GM18858 (cell line): ENCODE data around the gene COL28A1.
"Not testable (repeated sequence)": the region's sequence is repeated elsewhere in the genome, so short reads cannot be mapped to it uniquely, and the experiment has no call there.

Experiments used
- ATAC-seq: cut with Tn5 transposase; IDR thresholded peaks from one replicate; pipeline ENCODE4 v1.9.1; 2021; ENCODE audit not compliant: unreplicated experiment

The COL28A1 gene

DNA sequence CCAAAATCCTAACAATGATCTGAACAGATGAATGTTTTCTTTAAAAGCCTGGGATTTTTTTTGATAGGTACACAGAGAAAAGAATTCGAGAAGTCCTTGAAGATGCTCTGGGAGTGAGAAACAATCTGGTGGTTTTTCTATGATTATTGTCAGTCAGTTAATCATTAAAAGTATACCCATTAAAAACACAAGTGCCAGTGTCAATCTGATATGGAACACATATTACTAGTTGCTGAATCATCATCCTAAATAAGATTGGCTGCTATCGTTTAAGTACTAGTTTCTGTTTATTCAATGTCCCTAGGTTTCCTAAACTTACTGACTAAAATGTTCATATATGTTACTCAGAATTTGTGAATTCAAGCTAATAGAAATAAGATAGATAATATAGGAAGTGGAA is 16.1 kb downstream of the COL28A1 start:
- ATAC-seq: no peak

DNA sequence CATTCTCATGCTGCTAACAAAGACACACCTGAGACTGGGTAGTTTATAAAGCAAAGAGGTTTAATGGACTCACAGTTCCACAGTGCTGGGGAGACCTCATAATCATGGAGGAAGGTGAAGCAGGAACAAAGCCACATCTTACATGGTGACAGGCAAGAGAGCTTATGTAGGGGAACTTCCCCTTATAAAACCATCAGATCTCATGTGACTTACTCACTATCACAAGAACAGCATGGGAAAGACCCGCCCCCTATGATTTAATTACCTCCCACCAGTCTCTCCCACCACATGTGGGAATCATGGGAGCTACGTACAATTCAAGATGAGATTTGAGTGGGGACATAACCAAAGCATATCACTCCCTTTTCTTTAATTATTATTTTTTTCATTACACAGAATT is 16.6 kb downstream of the COL28A1 start:
- ATAC-seq: no peak

DNA sequence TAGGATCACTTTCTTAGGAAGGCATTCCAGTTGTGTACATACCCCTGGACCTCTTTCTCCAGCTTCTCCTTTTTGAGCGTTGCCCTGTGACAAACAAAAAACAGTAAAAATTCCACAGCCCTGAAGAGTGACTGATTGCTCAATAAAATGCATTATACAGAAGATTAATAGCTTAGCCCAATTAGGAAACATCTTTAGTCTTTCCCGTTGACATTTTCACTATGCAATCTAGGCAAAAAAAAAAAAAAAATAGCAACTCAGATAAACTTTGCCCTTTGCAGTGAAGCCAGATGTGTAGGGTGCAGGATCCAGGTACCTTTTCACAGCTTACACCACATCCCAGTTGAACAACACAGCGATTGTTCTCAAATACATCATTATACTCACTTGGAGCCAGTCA is 17.9 kb downstream of the COL28A1 start:
- no peak for ATAC-seq

DNA sequence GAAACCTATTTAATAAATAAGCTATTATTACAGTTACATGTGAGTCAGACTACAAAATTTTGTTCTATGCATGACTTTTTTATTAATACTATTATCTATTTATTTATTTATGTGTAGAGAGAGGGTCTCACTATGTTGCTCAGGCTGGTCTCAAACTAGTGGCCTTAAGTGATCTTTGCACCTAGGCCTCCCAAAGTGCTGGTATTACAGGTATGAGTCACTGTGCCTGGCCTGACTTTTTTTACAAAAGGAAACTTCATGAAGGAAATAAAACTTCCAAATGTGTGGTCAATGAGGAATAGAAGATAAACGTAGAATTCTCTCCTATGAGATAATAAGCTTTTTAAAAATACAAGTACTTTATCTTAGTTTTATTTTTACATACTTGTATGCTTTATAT is 19.0 kb downstream of the COL28A1 start:
- ATAC-seq: no peak

DNA sequence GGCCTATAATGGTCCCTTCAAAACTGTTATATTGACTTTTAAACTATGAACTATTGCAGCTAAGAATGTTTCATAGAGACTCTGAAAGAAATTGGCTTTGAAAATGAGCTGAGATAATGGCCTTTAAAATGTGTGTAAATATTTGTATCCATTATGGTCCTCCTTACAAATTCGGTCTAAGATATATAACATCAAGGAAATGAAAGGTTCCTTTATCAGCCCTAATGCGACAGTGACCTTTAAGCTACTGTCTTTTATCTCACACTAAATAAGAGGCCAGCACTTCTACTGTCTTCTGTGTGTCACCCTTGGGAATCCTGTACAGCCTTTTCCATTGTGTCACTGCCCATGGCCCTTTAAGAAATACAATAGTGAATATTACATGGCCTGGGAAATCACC is 19.5 kb downstream of the COL28A1 start:
- ATAC-seq: no peak

DNA sequence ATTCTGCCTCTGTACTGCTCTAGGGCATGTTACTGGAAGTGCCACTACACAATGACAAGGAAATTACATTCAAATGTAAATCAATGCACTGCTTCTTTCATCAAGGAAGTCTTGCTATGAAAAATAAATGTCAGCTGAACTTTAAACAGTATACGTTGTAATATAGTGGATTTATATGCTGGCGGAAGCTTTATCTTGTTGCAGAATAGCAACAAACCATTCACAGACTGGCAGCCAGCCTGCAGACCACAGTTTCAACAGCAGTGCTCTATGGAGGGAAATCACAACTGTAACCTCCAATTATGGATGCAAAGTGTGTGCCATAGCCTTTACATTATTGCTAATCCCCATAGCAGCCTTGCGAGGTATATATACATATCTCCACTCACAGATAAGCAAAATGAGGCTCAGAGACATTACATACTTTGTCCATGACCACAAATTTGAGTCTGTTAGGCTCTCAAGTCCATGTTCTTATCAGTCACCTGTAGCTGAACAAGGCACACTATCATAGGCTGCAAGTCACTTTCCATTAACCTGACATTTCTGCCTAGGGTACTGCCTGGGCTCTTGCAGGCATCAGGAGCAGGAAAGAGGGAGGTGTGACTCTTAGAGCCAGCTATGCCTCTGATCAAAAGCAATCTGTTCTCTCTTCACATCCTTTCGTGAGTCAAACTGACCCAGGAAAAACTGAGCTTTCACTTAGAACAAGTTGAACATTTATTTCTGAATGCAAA is 22.6 kb downstream of the COL28A1 start:
- no peak for ATAC-seq

DNA sequence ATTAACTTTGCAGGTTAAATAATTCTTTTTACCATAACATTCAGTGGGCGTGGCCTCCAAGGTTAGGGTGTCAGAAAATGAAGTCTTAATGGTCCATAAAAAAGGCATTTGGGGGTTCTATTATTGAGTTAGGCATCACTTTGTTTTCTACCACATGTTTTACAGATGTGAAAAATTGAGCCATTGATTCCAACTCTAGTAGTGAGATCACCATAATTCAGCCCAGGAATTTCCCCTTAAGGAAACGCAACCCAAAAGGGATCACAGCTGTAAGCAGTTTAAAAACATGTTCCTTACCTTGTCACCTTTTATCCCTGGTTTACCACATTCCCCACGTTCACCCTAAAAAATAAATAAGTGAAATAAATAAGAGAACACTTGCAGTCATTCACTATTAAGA is 24.9 kb downstream of the COL28A1 start:
- no peak for ATAC-seq

DNA sequence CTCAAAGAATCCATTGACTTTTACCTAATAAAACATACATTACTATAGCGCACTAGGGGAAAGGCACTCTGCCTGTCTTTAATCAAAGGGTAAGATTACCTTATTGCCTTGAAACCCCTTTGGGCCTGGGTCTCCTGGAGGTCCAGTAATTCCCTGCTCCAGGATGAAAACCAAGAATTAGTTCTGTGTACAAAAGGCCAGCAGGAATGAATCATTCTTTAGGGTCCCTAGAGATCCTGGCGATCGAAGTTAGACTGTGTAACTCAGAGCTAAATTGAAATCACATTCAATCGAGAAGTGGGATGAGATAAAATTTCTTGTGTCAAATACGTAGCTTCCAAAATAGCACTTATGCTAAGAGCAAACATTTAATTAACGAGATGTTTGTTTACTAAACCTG is 29.8 kb downstream of the COL28A1 start:
- no peak for ATAC-seq

DNA sequence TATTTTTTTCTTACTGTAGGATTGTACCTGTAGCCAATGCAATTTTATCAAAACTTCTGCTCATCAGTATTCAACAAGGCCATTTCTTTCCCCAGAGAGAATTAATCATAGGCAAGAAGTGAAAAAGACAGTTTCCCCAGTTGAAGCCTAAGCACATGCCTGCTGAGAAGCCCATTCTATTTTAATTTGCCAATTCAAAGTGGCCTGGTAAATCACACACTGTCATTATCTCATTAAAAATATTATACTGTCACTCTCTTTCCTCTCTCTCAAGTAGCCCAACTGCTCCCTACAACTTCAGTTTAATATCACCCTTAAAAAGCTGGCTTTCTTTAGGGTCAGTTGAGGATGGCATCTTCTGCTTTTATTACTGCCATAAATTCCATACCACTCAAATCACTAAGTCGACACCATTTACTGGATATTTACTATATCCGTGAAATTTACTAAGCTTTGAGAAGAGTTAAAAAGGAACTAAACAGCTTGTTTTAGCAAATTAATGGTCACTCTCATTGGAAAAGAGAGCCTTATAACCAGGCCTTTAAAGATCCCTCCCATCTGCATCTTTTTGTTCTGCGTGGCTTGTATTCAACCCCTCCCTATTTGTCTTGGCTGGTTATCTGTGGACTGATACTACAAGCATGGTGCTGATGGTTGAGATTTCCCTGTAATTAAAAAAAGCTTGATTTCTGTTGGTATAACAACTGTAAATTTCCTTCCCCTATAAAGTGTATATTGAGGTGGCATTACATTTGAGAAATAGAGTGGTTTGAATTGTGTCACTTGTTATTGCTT is 30.6 kb downstream of the COL28A1 start:
- ATAC-seq: no peak

DNA sequence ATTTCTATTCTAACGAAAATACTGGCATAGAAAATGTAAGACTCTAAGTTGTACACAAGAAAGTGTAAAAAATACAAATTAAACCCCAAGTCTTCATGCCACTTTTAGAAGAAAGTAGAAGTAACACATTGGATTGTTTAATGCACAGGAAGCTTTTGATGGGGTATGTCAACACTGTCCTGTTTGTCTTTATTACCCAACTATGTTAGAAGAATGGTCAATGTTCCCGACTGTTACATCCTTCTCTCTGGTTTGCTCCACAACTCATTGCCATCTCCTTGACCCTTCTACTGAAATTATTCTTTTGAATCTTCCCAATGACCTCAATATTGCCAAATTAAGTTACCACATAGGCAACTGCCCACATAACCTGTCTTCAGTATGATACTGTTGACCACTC is 35.8 kb downstream of the COL28A1 start:
- ATAC-seq: no peak

DNA sequence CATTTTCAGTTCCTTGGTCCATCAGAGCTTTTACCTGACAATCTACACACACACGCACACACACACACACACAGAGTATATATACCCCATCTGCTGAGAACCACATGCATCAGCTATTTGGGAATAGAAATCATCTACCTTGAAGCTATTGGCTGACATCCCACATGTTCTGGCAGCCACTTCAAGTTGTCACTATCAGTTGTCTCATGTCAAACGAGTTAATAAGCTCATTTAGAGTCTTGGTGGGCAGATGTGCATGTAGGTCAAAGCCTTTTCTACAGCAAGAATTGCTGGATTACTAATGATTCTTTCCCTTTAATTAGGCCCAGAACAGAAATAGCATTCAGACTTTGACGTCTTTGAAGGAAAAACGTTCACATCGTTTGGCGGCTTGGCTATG is 36.8 kb downstream of the COL28A1 start:
- ATAC-seq: no peak

DNA sequence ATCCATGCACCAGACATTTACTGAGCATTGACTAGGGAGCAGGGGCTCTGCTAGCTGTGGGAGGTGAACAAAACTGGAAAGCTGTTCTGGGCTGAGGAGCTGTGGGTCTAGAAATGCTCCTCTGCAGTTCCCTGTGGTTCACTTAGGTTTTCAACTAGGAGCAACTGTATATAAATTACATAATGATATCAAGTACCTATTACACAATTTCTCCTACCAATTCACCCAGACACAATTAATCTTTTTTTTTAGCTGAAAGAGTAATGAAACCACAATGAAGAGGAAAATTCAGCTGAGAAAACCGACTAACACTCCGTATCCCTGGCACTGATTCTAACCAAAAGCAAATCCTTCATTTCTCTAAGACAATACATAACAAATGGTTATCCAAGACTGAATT is 39.4 kb downstream of the COL28A1 start:
- ATAC-seq: no peak

DNA sequence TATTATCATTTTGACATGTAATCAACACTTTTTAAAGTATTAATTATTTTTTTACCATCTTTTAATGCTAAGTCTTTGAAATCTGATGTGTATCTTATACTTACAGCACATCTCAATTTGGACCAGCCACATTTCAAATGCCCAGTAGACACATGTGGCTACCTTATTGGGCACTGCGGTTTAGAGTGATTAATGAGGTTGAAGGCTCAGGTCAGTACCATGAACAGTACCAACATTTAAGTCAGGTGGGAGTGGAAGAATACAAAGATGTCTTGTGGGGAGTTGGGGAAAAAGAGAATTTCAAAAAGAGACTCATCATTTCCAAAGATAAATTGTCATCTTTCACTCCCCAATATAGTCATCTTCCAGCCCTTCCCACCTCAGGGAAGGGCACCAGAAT is 40.5 kb downstream of the COL28A1 start:
- no peak for ATAC-seq

DNA sequence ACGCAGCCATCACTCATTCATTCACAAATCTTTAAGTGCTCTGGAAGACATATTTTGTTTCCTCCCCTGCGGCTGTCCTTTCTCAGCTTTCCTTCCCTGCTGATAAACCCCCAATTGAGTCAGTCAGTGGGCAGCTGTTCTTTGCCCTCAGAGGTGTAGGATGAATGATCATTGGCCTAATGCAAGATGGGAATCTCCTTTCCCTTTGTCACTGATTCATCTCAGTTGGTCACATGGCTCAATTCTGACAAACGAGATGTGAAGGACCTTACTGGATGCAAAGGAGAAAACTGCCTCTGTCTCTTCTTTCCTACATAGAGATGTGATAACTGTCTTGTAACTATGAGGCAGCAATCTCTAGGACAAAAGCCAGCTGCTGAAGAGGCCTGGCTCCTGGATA is 44.6 kb downstream of the COL28A1 start:
- ATAC-seq: no peak

DNA sequence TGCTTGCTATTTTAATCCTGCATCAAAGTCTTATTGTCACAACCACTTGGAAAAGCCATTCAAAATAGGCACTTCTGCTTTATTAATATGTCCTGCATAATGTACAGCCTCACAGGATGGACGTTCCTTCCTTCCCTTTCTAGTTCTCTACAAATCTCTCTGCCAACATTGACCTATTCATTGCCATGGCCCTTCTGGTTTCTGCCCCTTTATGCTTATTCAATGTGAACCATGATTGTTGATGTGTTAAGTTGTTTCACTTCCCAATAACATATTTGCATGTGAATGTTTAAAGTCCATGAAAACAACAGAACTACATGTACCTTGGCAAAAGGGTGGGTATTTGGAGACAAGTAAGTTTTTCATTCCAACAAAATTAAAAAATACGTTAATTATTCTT is 45.7 kb downstream of the COL28A1 start:
- no peak for ATAC-seq

DNA sequence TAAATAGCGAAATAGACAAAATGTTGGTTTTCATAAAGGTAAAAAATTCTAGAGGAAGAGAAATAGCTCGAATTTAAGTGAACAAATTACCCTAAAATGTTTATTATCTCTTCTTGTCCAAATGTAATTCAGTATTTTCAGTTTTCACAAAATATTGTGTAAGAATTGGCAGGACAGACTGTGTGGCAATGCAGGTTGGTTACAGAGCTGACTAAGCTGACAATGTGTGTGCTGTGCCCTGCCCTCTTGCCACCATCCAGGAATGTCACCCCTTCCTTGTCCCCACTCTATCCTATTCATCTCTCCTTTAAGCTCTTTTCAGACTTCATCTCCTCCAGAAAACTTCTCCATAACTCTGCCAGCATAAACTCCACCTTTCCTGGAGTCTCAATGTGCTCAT is 46.1 kb downstream of the COL28A1 start:
- no peak for ATAC-seq

DNA sequence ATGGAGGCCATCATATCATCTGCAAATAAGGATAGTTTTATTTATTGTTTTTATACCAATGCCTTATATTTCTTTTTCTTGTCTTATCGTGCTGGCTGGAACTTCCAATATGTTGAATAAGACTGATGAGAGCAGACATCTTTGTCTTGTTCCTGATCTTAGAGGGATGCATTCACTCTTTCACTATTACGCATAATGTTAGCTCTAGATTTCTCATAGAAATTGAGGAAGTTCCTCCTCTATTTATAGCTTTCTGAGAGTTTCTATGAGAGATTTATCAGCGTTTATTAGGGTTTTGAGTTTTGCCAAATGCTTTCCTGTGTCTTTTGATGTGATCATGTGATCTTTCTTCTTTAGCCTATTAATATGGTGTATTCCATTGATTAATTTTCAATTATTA is 49.3 kb downstream of the COL28A1 start:
- ATAC-seq: no peak

DNA sequence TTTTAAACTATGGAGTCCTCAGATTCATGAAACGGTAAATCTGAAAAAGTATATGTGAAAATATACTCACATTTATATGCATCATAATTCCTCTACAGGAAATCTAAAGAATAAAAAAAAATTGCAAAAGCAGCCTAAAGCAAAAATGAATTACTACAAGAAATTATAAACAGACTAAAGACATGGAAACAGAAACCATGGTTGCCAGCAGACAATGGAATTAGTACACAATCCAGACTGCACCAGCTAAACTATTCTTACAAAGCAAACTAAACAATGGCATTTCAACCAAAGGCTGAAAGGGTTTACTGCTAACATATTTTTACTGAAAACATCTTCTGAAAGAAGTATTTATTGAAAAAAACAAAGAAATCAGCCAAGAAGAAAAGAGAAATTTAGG is 51.6 kb downstream of the COL28A1 start:
- ATAC-seq: no peak

DNA sequence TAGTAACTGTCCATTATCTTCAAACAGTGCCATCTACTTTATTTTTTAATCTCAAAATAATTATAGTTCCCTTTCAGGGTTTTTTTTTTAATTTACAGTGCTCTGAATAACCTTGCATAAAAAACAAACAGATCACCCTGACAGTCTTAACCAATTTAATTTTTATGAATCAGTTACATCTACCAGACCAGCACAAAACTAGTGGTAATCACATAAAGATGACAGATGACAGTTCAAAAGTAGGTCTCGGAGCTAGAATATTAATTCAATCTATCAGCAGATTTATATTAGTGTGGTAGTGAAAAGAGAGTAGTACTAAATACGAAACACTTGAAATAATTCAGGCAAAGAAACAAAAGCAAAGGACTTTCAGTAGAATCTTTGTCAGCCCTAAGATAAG is 53.9 kb downstream of the COL28A1 start:
- ATAC-seq: no peak

DNA sequence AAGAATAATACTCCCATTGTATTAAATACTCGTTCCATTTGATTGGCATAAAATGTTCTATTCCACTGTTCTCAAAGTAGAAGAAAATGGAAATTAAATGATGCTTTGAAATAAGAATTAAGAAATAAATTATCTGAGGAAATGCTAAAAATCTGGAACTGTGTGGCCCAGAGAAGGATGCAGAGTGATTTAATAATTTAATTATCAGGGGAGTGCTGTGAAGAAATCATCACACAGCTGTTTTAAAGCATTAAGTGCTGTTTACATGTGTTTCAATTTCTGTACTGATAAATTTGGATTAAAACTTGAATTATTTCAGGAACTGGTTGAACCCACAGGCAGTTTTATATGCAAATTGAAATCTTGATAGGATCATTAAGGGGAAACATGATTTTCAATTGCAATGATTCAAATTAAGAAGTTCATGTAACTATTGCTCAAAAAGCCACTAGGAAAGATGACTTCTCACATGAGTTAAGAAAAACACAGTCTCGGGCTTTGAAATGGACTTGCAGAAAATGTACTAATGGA is 56.3 kb downstream of the COL28A1 start:
- ATAC-seq: no peak

DNA sequence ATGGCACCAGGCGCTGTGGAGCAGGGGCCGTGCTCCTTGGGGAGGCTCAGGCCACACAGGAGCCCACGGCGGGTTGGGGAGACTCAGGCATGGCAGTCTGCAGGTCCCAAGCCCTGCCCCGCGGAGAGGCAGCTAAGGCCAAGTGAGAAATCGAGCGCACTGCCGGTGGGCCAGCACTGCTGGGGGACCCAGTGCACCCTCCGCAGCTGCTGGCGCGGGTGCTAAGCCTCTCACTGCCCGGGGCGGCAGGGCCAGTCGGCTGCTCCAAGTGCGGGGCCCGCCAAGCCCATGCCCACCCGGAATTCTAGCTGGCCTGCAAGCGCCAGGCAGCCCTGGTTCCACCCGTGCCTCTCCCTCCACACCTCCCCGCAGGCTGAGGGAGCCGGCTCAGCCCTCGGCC is 57.1 kb downstream of the COL28A1 start:
- no peak for ATAC-seq

DNA sequence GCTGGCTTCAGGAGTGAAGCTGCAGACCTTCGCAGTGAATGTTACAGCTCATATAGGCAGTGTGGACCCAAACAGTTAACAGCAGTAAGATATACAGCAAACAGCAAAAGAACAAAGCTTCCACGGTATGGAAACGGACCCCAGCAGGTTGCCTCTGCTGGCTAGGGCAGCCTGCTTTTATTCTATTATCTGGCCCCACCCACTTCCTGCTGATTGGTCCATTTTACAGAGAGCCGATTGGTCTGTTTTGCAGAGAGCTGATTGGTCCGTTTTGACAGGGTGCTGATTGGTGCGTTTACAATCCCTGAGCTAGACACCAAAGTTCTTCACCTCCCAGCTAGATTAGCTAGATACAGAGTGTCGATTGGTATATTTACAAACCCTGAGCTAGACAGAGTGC is 58.0 kb downstream of the COL28A1 start:
- not testable (repeated sequence) for ATAC-seq
